Endothelial cell of umbilical vein (primary cell): ENCODE data around the gene LRP5. TPM values are rescaled to one million over a fixed set of nuclear protein-coding genes. Genes with fewer than 3 reads are reported as not detected.

Experiments used
- BruUV-seq: library from RNA; stranded (reverse); fragments of 400-500 nt; replicated peaks from 2 replicates; lab custom pipeline; 2021; lab: Mats Ljungman, UMichigan
- CTCF ChIA-PET: fragments of 300-600, 350-600 bp; sonication (Branson Sonifier 250); formaldehyde crosslinking; loops from one replicate; lab custom pipeline; 2021; ENCODE audit warnings: antibody characterized with exemption, inconsistent platforms; lab: Charles Lee
- POLR2A ChIA-PET: fragments of 300-600, 350-600 bp; sonication (Branson Sonifier 250); formaldehyde crosslinking; loops from one replicate; lab custom pipeline; 2021; ENCODE audit warnings: antibody characterized with exemption, inconsistent platforms; lab: Charles Lee
- DNase-seq: peaks from one replicate; pipeline ENCODE4 v3.0.0-alpha.2; 2011; ENCODE audit warnings: low read depth, low spot score
- FAIRE-seq: peaks from 2 replicates; lab custom pipeline; 2011; peaks lifted over from hg19 to GRCh38; lab: Jason Lieb, UNC
- H2AFZ ChIP-seq: 2 replicates; pipeline ENCODE4 v1.6.0; 2012; ENCODE audit warnings: low read depth, low read length, control low read depth, inconsistent platforms
- H3K27ac ChIP-seq: 2 replicates; pipeline ENCODE4 v1.5.1; 2011; ENCODE audit warnings: low read depth, mild to moderate bottlenecking, control low read depth, low read length, moderate library complexity; ENCODE audit not compliant: insufficient read depth
- H3K27me3 ChIP-seq, 2 experiments: 2 replicates each; pipeline versions ENCODE4 v1.6.0 to v1.6.1; 2011; ENCODE audit warnings: low read length in 2 of 2, mixed read lengths in 1 of 2; ENCODE audit not compliant: control insufficient read depth in 2 of 2, insufficient read depth in 2 of 2
- H3K36me3 ChIP-seq, 2 experiments: 2 replicates in 1 of 2; 3 replicates in 1 of 2; pipeline ENCODE4 v1.5.1; 2011; ENCODE audit warnings: low read length in 2 of 2, mild to moderate bottlenecking in 1 of 2, moderate library complexity in 1 of 2; ENCODE audit not compliant: control insufficient read depth in 2 of 2, insufficient read depth in 2 of 2; ENCODE audit errors: extremely low read depth in 1 of 2
- H3K4me1 ChIP-seq: 3 replicates; pipeline ENCODE4 v1.5.1; 2011; ENCODE audit warnings: mild to moderate bottlenecking, low read length; ENCODE audit not compliant: control insufficient read depth, insufficient read depth; ENCODE audit errors: extremely low read depth
- H3K4me2 ChIP-seq: 2 replicates; pipeline ENCODE4 v1.6.1; 2011; ENCODE audit warnings: low read length, control low read depth, mixed read lengths; ENCODE audit not compliant: insufficient read depth
- H3K4me3 ChIP-seq, 3 experiments: fragments of 200-600 bp in 1 of 3; sonication (generic), shearing (Covaris generic) in 1 of 3; replicated peaks in 1 of 3; 2 replicates each; pipeline ENCODE4 v1.5.1; 2011 to 2016; ENCODE audit warnings: control low read depth in 3 of 3, low read length in 3 of 3, mild to moderate bottlenecking in 2 of 3, inconsistent platforms in 1 of 3, low read depth in 1 of 3, moderate library complexity in 1 of 3; ENCODE audit not compliant: insufficient read depth in 1 of 3
- H3K79me2 ChIP-seq: 2 replicates; pipeline ENCODE4 v1.6.0; 2012; ENCODE audit warnings: low read length, inconsistent platforms; ENCODE audit not compliant: control insufficient read depth, insufficient read depth
- H3K9ac ChIP-seq: replicated peaks from 2 replicates; pipeline ENCODE3; 2011; ENCODE audit warnings: low read length, control low read depth; ENCODE audit not compliant: insufficient read depth; ENCODE audit errors: extremely low read depth
- H3K9me1 ChIP-seq: replicated peaks from 3 replicates; pipeline ENCODE4 v1.6.0; 2011; ENCODE audit warnings: mild to moderate bottlenecking, low read length; ENCODE audit not compliant: control insufficient read depth, insufficient read depth; ENCODE audit errors: extremely low read depth
- H3K9me3 ChIP-seq: replicated peaks from 2 replicates; pipeline ENCODE4 v1.5.1; 2012; ENCODE audit warnings: low read length, inconsistent platforms; ENCODE audit not compliant: control insufficient read depth, insufficient read depth
- H4K20me1 ChIP-seq: replicated peaks from 2 replicates; pipeline ENCODE3; 2011; ENCODE audit warnings: mild to moderate bottlenecking, low read length; ENCODE audit not compliant: control insufficient read depth, insufficient read depth; ENCODE audit errors: extremely low read depth
- EZH2 ChIP-seq: IDR thresholded peaks from 2 replicates; pipeline ENCODE4 v1.6.1; 2012; ENCODE audit warnings: borderline replicate concordance, low read depth, mild to moderate bottlenecking, moderate library complexity, low read length, inconsistent platforms; ENCODE audit not compliant: severe bottlenecking
- FOS ChIP-seq: IDR thresholded peaks from 2 replicates; pipeline ENCODE4 v1.6.1; 2011; ENCODE audit warnings: mild to moderate bottlenecking, low read length, moderate library complexity, borderline replicate concordance; ENCODE audit not compliant: insufficient read depth
- GATA2 ChIP-seq: IDR thresholded peaks from 2 replicates; pipeline ENCODE4 v1.7.0; 2011; ENCODE audit warnings: low read depth, mild to moderate bottlenecking, moderate library complexity, mixed read lengths, low read length; ENCODE audit not compliant: insufficient read length, insufficient read depth
- JUN ChIP-seq: IDR thresholded peaks from 2 replicates; pipeline ENCODE4 v1.6.1; 2011; ENCODE audit warnings: borderline replicate concordance, low read depth; ENCODE audit not compliant: insufficient read length, insufficient read depth
- MYC ChIP-seq: IDR thresholded peaks from one replicate; pipeline ENCODE4 v1.6.1; 2011; ENCODE audit warnings: mild to moderate bottlenecking, low read depth, low read length
- POLR2A ChIP-seq: IDR thresholded peaks from 2 replicates; pipeline ENCODE4 v1.6.1; 2012; ENCODE audit warnings: low read depth, mild to moderate bottlenecking, control low read depth, low read length
- POLR2AphosphoS5 ChIP-seq: IDR thresholded peaks from 2 replicates; pipeline ENCODE4 v1.6.1; 2012; ENCODE audit warnings: low read depth, mild to moderate bottlenecking, control low read depth, low read length, moderate library complexity; ENCODE audit not compliant: insufficient read depth
- dilution Hi-C: fragments of 300-500 bp; cut with MboI; formaldehyde crosslinking; loops from one replicate; pipeline ENCODE4 v1.15.0; 2019; ENCODE audit warnings: low sequenced_read_pairs; ENCODE audit not compliant: extremely low pct_ligation_motif_present
- intact Hi-C: fragments of 100-400 bp; cut with micrococcal nuclease; formaldehyde crosslinking; loops from one replicate; pipeline ENCODE4 v1.10.0; 2022
- polyA plus RNA-seq, 4 experiments: library from polyadenylated mRNA; depleted of rRNA in 3 of 4; stranded (reverse) in 3 of 4; unstranded in 1 of 4; fragments of >200 nt; gene quantifications; 2 replicates each; pipeline versions ENCODE4 v1.2.1 to v1.2.3, GENCODE V29; 2011 to 2012; ENCODE audit warnings: missing spikeins in 1 of 4
- total RNA-seq: library from RNA; stranded (reverse); gene quantifications from 2 replicates; pipeline ENCODE4 v1.2.3, GENCODE V29; 2021
- TF ChIP-seq, protein P1 (sequence below): IDR thresholded peaks from 2 replicates; pipeline ENCODE4 v1.6.1; 2011; ENCODE audit not compliant: insufficient read depth, insufficient read length
- TF ChIP-seq, protein P2 (sequence below), 2 donors: IDR thresholded peaks; 1 replicate in 1 of 2; 2 replicates in 1 of 2; pipeline ENCODE4 v1.5.1; 2011; ENCODE audit warnings: low read length in 2 of 2, mild to moderate bottlenecking in 2 of 2, moderate library complexity in 2 of 2, control low read depth in 1 of 2, inconsistent platforms in 1 of 2, low read depth in 1 of 2; ENCODE audit not compliant: insufficient read depth in 1 of 2; ENCODE audit errors: extremely low read depth in 1 of 2

The LRP5 gene
- total and polyA plus RNA-seq, 2 donors (not counting 3 experiments of a cell fraction or from before 2014, with no cell fraction given), result 35.1 to 51.8 TPM

DNA sequence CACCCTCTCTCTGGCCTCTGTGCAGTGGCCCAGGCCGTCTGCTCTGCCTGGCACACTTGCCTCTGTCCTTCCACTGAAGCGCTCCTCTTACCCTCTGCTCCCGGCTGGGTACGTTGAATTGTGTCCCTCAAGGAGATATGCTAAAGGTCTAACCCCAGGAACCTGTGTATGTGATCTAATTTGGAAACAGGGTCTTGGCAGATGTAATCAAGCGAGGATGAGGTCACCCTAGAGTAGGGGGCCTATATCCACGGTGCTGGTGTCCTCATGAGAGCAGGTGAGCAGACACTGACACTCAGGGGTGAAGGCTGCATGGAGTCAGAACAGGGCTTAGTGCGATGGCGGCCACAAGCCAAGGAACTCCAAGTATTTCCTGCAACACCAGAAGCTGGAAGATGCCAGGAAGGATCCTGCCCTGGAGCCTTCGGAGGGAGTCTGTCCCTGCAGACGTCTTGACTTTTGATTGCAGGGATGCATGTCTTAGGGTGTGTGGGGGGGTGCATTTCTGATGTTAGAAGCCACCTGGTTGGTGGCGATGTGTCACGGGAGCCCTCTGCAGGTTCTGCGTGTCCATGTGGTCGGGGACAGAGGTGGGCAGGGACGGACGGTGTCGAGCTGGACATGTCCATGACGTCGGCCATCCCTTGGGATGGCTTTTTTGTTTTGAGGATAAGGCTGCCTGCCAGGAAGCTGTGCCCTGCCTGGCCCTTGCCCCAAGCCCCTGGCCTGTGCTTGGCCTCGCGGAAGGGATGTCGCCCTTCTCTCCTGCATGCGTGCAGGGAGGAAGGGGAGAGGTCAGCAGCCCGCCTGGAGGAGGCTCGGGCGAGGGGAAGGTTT is 68.6 kb downstream of the LRP5 start:
- no TSS peak for BruUV-seq
- FAIRE-seq, result no peak

DNA sequence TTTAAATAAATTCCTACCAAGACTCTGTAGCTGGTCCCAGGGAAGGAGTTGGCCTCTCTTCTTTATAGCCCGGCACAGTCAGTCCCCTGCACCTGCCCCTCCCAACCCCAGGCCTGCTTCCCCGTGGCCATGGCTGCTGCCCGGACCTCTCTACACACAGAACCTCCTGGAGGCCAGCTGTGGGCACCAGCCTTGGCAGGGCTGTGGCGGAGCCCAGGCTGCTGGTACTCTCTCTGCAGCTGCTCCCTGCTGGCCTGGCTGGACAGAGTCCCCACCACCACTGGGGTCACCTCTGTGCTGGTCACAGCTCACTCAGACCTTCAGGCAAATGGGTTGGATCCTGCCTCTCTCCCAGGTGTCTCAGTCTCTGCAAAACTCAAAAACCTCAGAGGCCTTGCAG is 69.3 kb downstream of the LRP5 start:
- Histone ChIP-seq H3K9me1 (no peaks in the 10 kb centered on the region), H3K9me3 (no peaks in the 10 kb centered on the region), H3K4me2 (peak overlapping the region; percentile 44), H3K27me3 (no peaks in the 10 kb centered on the region), H3K4me1 (peaks cover 50% of the 10 kb centered on the region), H2AFZ (no peak overlapping the region), H3K9ac (peak overlapping the region; percentile 64), H3K27ac (peak overlapping the region; percentile 90), H3K4me3 (peak overlapping the region in 1 of 3 experiments; percentile 0), H3K36me3 (peaks cover 0 to 10% of the 10 kb centered on the region in 2 experiments), H3K79me2 (no peaks in the 10 kb centered on the region), H4K20me1 (no peaks in the 10 kb centered on the region)
- dilution Hi-C loops (no loop called here), intact Hi-C loops (loop anchor here (1.0 to 5.0 kb wide), 4 partner anchors 56 to 172 kb away; partner anchors contain the start of gene C11orf24)
- TF ChIP-seq FOS (no peak), POLR2A (no peak), GATA2 (no peak), MYC (no peak), POLR2AphosphoS5 (no peak), JUN (no peak), EZH2 (no peak)
- TF ChIP-seq, protein P1, sequence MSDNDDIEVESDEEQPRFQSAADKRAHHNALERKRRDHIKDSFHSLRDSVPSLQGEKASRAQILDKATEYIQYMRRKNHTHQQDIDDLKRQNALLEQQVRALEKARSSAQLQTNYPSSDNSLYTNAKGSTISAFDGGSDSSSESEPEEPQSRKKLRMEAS, result no peak
- TF ChIP-seq, protein P2, sequence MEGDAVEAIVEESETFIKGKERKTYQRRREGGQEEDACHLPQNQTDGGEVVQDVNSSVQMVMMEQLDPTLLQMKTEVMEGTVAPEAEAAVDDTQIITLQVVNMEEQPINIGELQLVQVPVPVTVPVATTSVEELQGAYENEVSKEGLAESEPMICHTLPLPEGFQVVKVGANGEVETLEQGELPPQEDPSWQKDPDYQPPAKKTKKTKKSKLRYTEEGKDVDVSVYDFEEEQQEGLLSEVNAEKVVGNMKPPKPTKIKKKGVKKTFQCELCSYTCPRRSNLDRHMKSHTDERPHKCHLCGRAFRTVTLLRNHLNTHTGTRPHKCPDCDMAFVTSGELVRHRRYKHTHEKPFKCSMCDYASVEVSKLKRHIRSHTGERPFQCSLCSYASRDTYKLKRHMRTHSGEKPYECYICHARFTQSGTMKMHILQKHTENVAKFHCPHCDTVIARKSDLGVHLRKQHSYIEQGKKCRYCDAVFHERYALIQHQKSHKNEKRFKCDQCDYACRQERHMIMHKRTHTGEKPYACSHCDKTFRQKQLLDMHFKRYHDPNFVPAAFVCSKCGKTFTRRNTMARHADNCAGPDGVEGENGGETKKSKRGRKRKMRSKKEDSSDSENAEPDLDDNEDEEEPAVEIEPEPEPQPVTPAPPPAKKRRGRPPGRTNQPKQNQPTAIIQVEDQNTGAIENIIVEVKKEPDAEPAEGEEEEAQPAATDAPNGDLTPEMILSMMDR (IDR thresholded peaks at IDR 0.05; ENCODE audit: extremely low read depth in 1 of 2, insufficient read depth in 1 of 2, low read depth in 1 of 2, low read length in 2 of 2), result no peak
- ChIA-PET POLR2A (no interaction called here), CTCF (interaction anchor here (0.8 to 4.7 kb wide), 10 partner anchors 10 to 130 kb away, joined by 3 to 53 read pairs (median 6); no protein-coding TSS in a partner anchor)
- DNase-seq, result peak; percentile 36
- no TSS peak for BruUV-seq
- no peak for FAIRE-seq

More for the DNA sequence above, 68.6 kb downstream of the LRP5 start:
- Histone ChIP-seq H3K4me3 (peak overlapping the region in 1 of 3 experiments; percentile 8), H3K9me3 (no peaks in the 10 kb centered on the region), H2AFZ (peak overlapping the region; percentile 6), H3K4me2 (peak overlapping the region; percentile 44), H3K27ac (peak overlapping the region; percentile 90), H4K20me1 (no peaks in the 10 kb centered on the region), H3K4me1 (peaks cover 50% of the 10 kb centered on the region), H3K27me3 (no peaks in the 10 kb centered on the region), H3K79me2 (no peaks in the 10 kb centered on the region), H3K36me3 (peaks cover 0 to 3% of the 10 kb centered on the region in 2 experiments), H3K9ac (peak overlapping the region; percentile 64), H3K9me1 (no peaks in the 10 kb centered on the region)
- ChIA-PET POLR2A (interaction anchor here (0.6 to 1.3 kb wide), 3 partner anchors 50 to 67 kb away, joined by 4 to 5 read pairs (median 4); no protein-coding TSS in a partner anchor), CTCF (interaction anchor here (0.8 to 4.7 kb wide), 12 partner anchors 10 to 129 kb away, joined by 3 to 53 read pairs (median 4); no protein-coding TSS in a partner anchor)
- intact Hi-C loops (loop anchor here (1.0 to 5.0 kb wide), 7 partner anchors 53 to 172 kb away; partner anchors contain the start of gene C11orf24), dilution Hi-C loops (no loop called here)
- no peak for TF ChIP-seq EZH2
- TF ChIP-seq FOS, result no peak
- peak; percentile 22 for TF ChIP-seq POLR2A
- TF ChIP-seq, protein P1, result no peak
- DNase-seq, result peak; percentile 55
